Fibroblast of pulmonary artery (primary cell): Measurements from ENCODE around the gene TMTC1.
A peak's percentile ranks its signal among the peaks of the same experiment; 100 is the strongest.

Source experiments
- DNase-seq: peaks from one replicate; pipeline ENCODE4 v3.0.0-alpha.2; 2010; ENCODE audit warnings: low read depth
- H3K4me3 ChIP-seq: replicated peaks from 2 replicates; pipeline ENCODE4 v1.5.1; 2011; ENCODE audit warnings: low read depth, mild to moderate bottlenecking, control low read depth, low read length, moderate library complexity
- CTCF ChIP-seq: IDR thresholded peaks from 2 replicates; pipeline ENCODE4 v1.5.1; 2011; ENCODE audit warnings: mild to moderate bottlenecking, control low read depth, low read length, inconsistent platforms; ENCODE audit errors: missing control alignments

The TMTC1 gene

DNA sequence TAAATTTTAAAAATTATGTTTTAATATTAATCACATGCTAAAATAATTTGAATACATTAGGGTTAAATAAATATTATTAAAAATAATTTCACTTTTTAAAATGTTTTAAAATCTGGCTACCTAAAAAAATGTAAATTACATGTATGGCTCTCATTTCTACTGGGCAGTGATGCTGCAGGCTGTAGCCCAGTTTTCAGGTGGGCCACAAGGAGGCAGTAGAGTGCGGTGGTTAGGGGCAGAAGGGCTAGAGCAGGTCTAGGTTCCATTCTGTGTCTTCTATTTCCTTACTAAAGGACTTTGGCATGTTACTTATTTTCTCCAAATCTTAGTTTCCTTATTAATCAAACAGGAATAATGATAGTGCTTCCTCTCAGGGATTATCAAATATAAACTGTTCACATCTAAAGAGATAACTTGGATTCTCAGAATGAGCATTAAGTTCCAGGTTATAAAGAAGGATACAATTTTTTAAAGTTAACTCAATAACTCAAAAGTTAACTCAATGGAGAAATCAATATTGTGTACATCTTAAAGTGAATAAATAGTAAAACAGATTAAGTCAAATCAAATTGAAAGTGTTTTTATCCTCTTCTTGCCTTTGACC lies 231.3 kb downstream of the TMTC1 start:
- peak; percentile 98 for TF ChIP-seq CTCF
- DNase-seq = peak; percentile 77
- no peak overlapping the region for H3K4me3 ChIP-seq

DNA sequence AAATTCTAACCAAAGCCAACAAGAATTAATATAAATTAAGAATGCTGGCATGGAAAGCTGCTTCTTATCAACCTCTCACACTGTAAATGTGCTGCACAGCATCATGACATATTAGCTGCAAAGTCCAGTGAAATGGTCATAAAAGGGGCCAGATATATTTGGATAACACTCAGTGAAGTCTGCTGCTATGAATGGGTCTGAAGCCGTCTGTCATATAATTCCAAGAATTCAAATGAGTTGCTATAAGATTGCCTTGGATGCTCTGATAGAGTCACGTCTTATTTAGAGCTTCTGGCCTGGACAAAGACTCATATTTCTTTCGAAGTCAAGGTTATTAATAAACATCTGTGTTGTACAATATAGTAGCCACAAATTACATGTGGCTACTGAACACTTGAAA lies 231.9 kb downstream of the TMTC1 start:
- TF ChIP-seq CTCF = no peak
- no peak overlapping the region for H3K4me3 ChIP-seq
- DNase-seq = no peak

GRCh38 chr12:29547864-29548263 lies 235.9 kb downstream of the TMTC1 start:
- no peak for TF ChIP-seq CTCF

DNA sequence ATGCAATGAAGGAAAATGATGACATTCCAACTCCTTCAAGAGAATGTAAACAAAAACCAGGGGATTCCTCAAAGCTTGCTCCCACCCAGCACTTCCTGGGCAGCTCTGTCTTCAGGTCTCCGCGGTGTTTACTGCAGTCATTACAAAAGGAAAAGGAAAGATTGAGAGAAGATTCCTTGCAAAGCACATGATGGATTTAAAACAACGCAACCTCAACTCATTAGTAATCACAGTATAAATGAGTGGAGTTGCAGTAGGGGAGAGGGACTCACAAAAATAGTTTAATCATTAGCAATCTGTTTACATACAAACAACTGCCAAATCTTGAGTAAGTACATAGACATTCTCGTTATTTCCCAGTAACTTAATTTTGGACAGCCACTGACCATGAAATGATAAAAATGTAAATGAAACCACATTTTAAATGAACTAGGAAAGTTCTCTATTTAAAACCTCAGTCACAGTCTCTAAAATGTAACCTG lies 236.6 kb downstream of the TMTC1 start:
- DNase-seq = no peak
- no peak for TF ChIP-seq CTCF
- H3K4me3 ChIP-seq = no peak overlapping the region

More at GRCh38 chr12:29547864-29548263, 235.9 kb downstream of the TMTC1 start:
- no peak overlapping the region for H3K4me3 ChIP-seq
- no peak for DNase-seq

DNA sequence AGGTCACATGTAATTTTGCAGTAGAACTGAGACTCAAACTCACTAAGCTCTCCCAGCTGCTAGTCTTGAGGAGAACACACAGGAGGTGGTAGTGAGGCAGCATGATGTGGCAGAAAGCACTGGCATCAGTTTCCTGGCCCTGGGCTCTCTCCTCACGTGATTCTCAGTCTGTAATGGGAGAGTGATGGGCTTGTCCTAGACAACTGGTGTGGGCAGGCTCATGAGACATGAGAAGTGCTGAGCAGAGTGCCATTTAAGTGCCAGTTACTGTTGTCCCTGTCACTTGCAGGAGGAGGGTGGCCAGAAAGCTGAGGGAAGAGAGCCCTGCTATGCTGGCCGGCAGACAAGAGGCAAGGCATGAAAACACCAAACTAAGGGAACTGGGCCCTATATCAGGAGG lies 237.7 kb downstream of the TMTC1 start:
- DNase-seq = no peak
- TF ChIP-seq CTCF = no peak
- H3K4me3 ChIP-seq = no peak overlapping the region

DNA sequence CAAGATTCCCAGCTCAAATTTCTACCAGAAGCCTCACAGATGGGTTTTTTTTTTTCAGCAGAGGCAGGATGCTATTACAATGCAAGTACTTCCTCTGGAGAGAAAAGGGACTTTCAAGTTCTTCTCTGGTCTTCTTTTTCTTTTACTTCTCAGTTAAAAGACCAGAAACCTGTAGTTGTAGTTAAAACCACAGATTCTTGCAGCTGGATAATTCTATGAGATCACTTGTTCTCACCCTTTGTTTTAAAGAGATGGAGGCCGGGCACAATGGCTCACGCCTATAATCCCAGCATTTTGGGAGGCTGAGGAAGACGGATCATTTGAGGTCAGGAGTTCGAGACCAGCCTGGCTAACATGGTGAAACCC lies 238.7 kb downstream of the TMTC1 start:
- TF ChIP-seq CTCF = no peak
- no peak overlapping the region for H3K4me3 ChIP-seq
- no peak for DNase-seq

DNA sequence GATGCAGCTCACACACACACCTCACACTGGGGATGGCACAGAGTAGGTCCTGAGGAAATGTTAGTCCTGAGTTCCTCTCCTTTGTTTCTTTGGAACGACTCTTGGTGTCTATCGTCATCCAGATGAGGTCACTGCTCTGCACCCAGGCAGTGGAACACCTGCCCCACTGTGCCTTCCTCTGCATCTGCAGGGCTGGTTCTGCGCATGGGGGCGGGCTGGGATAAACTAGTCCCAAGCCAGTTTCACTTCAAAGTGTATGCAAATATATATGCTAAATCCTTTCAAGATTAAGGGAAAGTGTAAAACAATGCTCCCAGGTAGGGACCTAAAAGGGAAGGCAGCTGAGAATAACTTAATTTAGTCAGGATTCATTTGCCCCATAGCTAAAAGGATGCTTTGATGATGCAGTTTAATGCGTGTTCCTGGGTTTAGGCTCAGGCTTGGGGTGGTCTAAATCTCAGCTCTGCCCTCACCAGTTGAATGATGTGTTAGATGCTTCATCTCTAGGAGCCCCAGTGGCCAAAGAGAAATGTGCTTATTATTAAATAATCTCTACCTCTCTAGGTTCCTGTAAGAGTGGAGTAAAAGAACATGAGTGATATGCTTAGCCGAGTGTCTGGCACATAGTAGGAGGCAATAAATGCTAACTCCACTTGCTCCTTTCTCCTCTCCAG lies 239.2 kb downstream of the TMTC1 start:
- no peak for DNase-seq
- TF ChIP-seq CTCF = no peak

More for the DNA sequence above, 239.2 kb downstream of the TMTC1 start:
- no peak overlapping the region for H3K4me3 ChIP-seq
